HEK293 (cell line): ENCODE measurements around the gene KCNH8.

Experiments
- CTCF ChIA-PET: fragments of 350-600 bp; formaldehyde crosslinking; extraction: SDS; loops from one replicate; lab custom pipeline; 2021; ENCODE audit warnings: antibody characterized with exemption; lab: Yijun Ruan, JAX
- POLR2A ChIA-PET: fragments of 300-600 bp; formaldehyde crosslinking; extraction: SDS; loops from one replicate; lab custom pipeline; 2020; ENCODE audit warnings: antibody characterized with exemption, inconsistent platforms; lab: Yijun Ruan, JAX
- H3K27ac ChIP-seq: fragments of 200-500 bp; sonication (Bioruptor generic); 2 replicates; pipeline ENCODE4 v1.5.1; 2014; ENCODE audit warnings: low read depth, low read length, control low read depth, inconsistent platforms; ENCODE audit errors: extremely low read depth
- H3K36me3 ChIP-seq, 2 experiments: fragments of 200-500 bp in 1 of 2; sonication (Bioruptor generic) in 1 of 2; 1 replicate in 1 of 2; 2 replicates in 1 of 2; pipeline ENCODE4 v1.5.1; 2014 to 2017; ENCODE audit warnings: inconsistent platforms in 2 of 2, low read length in 2 of 2; ENCODE audit not compliant: control insufficient read depth in 2 of 2, insufficient read depth in 1 of 2
- H3K4me1 ChIP-seq: fragments of 200-500 bp; sonication (Bioruptor generic); 2 replicates; pipeline ENCODE4 v1.5.1; 2014; ENCODE audit warnings: mild to moderate bottlenecking, low read length, inconsistent platforms; ENCODE audit not compliant: control insufficient read depth, insufficient read depth
- H3K4me3 ChIP-seq: 2 replicates; pipeline ENCODE4 v1.5.1; 2011; ENCODE audit warnings: low read depth, mild to moderate bottlenecking, control low read depth, low read length, moderate library complexity
- H3K9me3 ChIP-seq: fragments of 200-500 bp; sonication (Bioruptor generic); 2 replicates; pipeline ENCODE4 v1.5.1; 2014; ENCODE audit warnings: low read depth, low read length, inconsistent platforms; ENCODE audit not compliant: control insufficient read depth, insufficient read depth
- ATF2 ChIP-seq: fragments of 450-650 bp; formaldehyde crosslinking; IDR thresholded peaks from 2 replicates; pipeline ENCODE4 v1.5.1; 2016; ENCODE audit warnings: missing biosample characterization, missing genetic modification characterization, low read depth
- EGR2 ChIP-seq: fragments of 450-650 bp; formaldehyde crosslinking; IDR thresholded peaks from 2 replicates; pipeline ENCODE4 v1.5.1; 2016; ENCODE audit warnings: low read depth, missing biosample characterization, missing genetic modification characterization
- FEZF1 ChIP-seq: fragments of 450-650 bp; formaldehyde crosslinking; IDR thresholded peaks from 2 replicates; pipeline ENCODE4 v1.5.1; 2016; ENCODE audit warnings: missing biosample characterization, missing genetic modification characterization
- REST ChIP-seq: fragments of 450-650 bp; formaldehyde crosslinking; IDR thresholded peaks from 2 replicates; pipeline ENCODE4 v1.5.1; 2016; ENCODE audit warnings: missing biosample characterization, missing genetic modification characterization
- ZBTB17 ChIP-seq: fragments of 450-650 bp; formaldehyde crosslinking; IDR thresholded peaks from 2 replicates; pipeline ENCODE4 v1.5.1; 2016; ENCODE audit warnings: missing biosample characterization, missing genetic modification characterization
- ZBTB6 ChIP-seq: fragments of 450-650 bp; formaldehyde crosslinking; IDR thresholded peaks from 2 replicates; pipeline ENCODE4 v1.5.1; 2017; ENCODE audit warnings: missing biosample characterization, missing genetic modification characterization
- ZNF132 ChIP-seq: fragments of 450-650 bp; formaldehyde crosslinking; IDR thresholded peaks from 2 replicates; pipeline ENCODE4 v1.5.1; 2017; ENCODE audit warnings: missing biosample characterization, missing genetic modification characterization, borderline replicate concordance
- ZNF133 ChIP-seq: fragments of 450-650 bp; formaldehyde crosslinking; IDR thresholded peaks from 2 replicates; pipeline ENCODE4 v1.5.1; 2016; ENCODE audit warnings: missing biosample characterization, missing genetic modification characterization
- ZNF19 ChIP-seq: fragments of 450-650 bp; formaldehyde crosslinking; IDR thresholded peaks from 2 replicates; pipeline ENCODE4; 2016; ENCODE audit warnings: missing biosample characterization, missing genetic modification characterization, low read depth
- ZNF202 ChIP-seq: fragments of 450-650 bp; formaldehyde crosslinking; IDR thresholded peaks from 2 replicates; pipeline ENCODE4 v1.5.1; 2016; ENCODE audit warnings: missing biosample characterization, missing genetic modification characterization, borderline replicate concordance
- ZNF211 ChIP-seq: fragments of 450-650 bp; formaldehyde crosslinking; IDR thresholded peaks from 2 replicates; pipeline ENCODE4 v1.5.1; 2016; ENCODE audit warnings: low read depth, missing biosample characterization, missing genetic modification characterization
- ZNF24 ChIP-seq: fragments of 450-650 bp; formaldehyde crosslinking; IDR thresholded peaks from 2 replicates; pipeline ENCODE4 v1.5.1; 2016; ENCODE audit warnings: missing biosample characterization, missing genetic modification characterization
- ZNF324 ChIP-seq: fragments of 450-650 bp; formaldehyde crosslinking; IDR thresholded peaks from 2 replicates; pipeline ENCODE4 v1.5.1; 2016; ENCODE audit warnings: missing biosample characterization, missing genetic modification characterization
- ZNF561 ChIP-seq: fragments of 450-650 bp; IDR thresholded peaks from 2 replicates; pipeline ENCODE4 v1.5.1; 2018; ENCODE audit warnings: missing biosample characterization, missing genetic modification characterization, borderline replicate concordance
- ZNF596 ChIP-seq: fragments of 450-650 bp; IDR thresholded peaks from 2 replicates; pipeline ENCODE4 v1.5.0; 2018; ENCODE audit warnings: missing biosample characterization, mild to moderate bottlenecking, missing genetic modification characterization, moderate library complexity
- ZNF785 ChIP-seq: fragments of 450-650 bp; formaldehyde crosslinking; IDR thresholded peaks from 2 replicates; pipeline ENCODE4 v1.5.1; 2016; ENCODE audit warnings: missing biosample characterization, missing genetic modification characterization

Gene KCNH8

GRCh38 chr3:19250959-19251610 lies 102.8 kb downstream of the KCNH8 start:
- Histone ChIP-seq H3K36me3 (no peaks in the 10 kb centered on the region), H3K4me3 (no peak overlapping the region), H3K9me3 (no peaks in the 10 kb centered on the region)
- CTCF ChIA-PET = interaction anchor here (0.6 to 0.8 kb wide), 2 partner anchors 205 to 1076 kb away, joined by 4 to 5 read pairs; no protein-coding TSS in a partner anchor
- TF ChIP-seq ZBTB17 (tag by site-specific recombination) = no peak
- TF ChIP-seq, all 188 proteins: peak for 0
- POLR2A ChIA-PET = interaction anchor here (0.6 kb wide), 1 partner anchor 407 kb away, joined by 3 read pairs; no protein-coding TSS in a partner anchor
- Histone ChIP-seq H3K4me1 (no peaks in the 10 kb centered on the region), H3K27ac (no peak overlapping the region)

GRCh38 chr3:19254189-19254588 lies 105.9 kb downstream of the KCNH8 start:
- ChIA-PET POLR2A (no interaction called here), CTCF (no interaction called here)

GRCh38 chr3:19254784-19255338 lies 106.6 kb downstream of the KCNH8 start:
- no peaks in the 10 kb centered on the region for H3K36me3 ChIP-seq
- H3K4me1 ChIP-seq = no peaks in the 10 kb centered on the region
- TF ChIP-seq ZNF133 (tag by site-specific recombination) (no peak), ATF2 (tag by site-specific recombination) (0 out of 2 replicates have a peak, but pooled peaks have one; percentile 27)
- H3K4me3 ChIP-seq = no peak overlapping the region
- CTCF ChIA-PET = no interaction called here
- POLR2A ChIA-PET = no interaction called here
- H3K9me3 ChIP-seq = no peaks in the 10 kb centered on the region
- no peak overlapping the region for H3K27ac ChIP-seq

More at GRCh38 chr3:19254189-19254588, 105.9 kb downstream of the KCNH8 start:
- H3K27ac ChIP-seq = no peak overlapping the region
- TF ChIP-seq ZNF211 = no peak
- TF ChIP-seq ZNF324 (tag by site-specific recombination) = no peak
- no peaks in the 10 kb centered on the region for H3K36me3 ChIP-seq
- no peaks in the 10 kb centered on the region for H3K9me3 ChIP-seq
- H3K4me1 ChIP-seq = no peaks in the 10 kb centered on the region
- no peak overlapping the region for H3K4me3 ChIP-seq

- H3K9me3 ChIP-seq = no peaks in the 10 kb centered on the region
- ChIA-PET POLR2A (no interaction called here), CTCF (interaction anchor here (0.7 to 1.0 kb wide), 2 partner anchors 43 to 47 kb away, joined by 3 read pairs; no protein-coding TSS in a partner anchor)
- no peaks in the 10 kb centered on the region for H3K36me3 ChIP-seq
- H3K4me3 ChIP-seq = no peak overlapping the region
- no peak for TF ChIP-seq ZNF132 (tag by site-specific recombination)
- TF ChIP-seq ZNF785 = no peak
- no peak for TF ChIP-seq ZNF561 (tag by site-specific recombination)
- no peak for TF ChIP-seq FEZF1
- TF ChIP-seq EGR2 (tag by site-specific recombination) = no peak
- TF ChIP-seq REST = no peak
- no peak for TF ChIP-seq ZNF596 (tag by site-specific recombination)
- no peak for TF ChIP-seq ZBTB6 (tag by site-specific recombination)
- no peak for TF ChIP-seq ZNF24 (tag by site-specific recombination)
- no peak for TF ChIP-seq ZNF202 (tag by site-specific recombination)
- TF ChIP-seq ZNF19 (tag by site-specific recombination) = no peak
- no peaks in the 10 kb centered on the region for H3K4me1 ChIP-seq
- H3K27ac ChIP-seq = no peak overlapping the region
Measured at GRCh38 chr3:19256313-19256712, 108.0 kb downstream of the KCNH8 start.
